MCF 10A (cell line): Measurements from ENCODE around the gene SRC. TPM values are rescaled to one million over a fixed set of nuclear protein-coding genes. Genes with fewer than 3 reads are reported as not detected.

Experiments
- BruUV-seq: library from RNA; stranded (reverse); fragments of 400-500 nt; replicated peaks from 2 replicates; lab custom pipeline; 2021; lab: Mats Ljungman, UMichigan
- CTCF ChIA-PET: fragments of 300-600 bp; sonication (Branson Sonifier 250); formaldehyde crosslinking; extraction: SDS; loops from one replicate; lab custom pipeline; 2021; ENCODE audit warnings: antibody characterized with exemption, inconsistent platforms; lab: Yijun Ruan, JAX
- POLR2A ChIA-PET: fragments of 300-600, 350-650 bp; sonication (Branson Sonifier 250); formaldehyde crosslinking; extraction: SDS; loops from one replicate; lab custom pipeline; 2020; ENCODE audit warnings: antibody characterized with exemption, inconsistent platforms; lab: Yijun Ruan, JAX
- DNase-seq: peaks from one replicate; pipeline ENCODE4 v3.0.0-alpha.2; 2018; ENCODE audit not compliant: unreplicated experiment
- H3K27ac Mint-ChIP-seq: one replicate; pipeline ENCODE4 v1.8.0; 2022; ENCODE audit warnings: mild to moderate bottlenecking, low read depth, mixed read lengths; ENCODE audit not compliant: unreplicated experiment
- H3K27me3 Mint-ChIP-seq: one replicate; pipeline ENCODE4 v1.8.0; 2022; ENCODE audit warnings: mixed read lengths; ENCODE audit not compliant: insufficient read depth, unreplicated experiment
- H3K36me3 Mint-ChIP-seq: one replicate; pipeline ENCODE4 v1.8.0; 2022; ENCODE audit warnings: mild to moderate bottlenecking, moderate library complexity, mixed read lengths; ENCODE audit not compliant: insufficient read depth, unreplicated experiment
- H3K4me1 Mint-ChIP-seq: one replicate; pipeline ENCODE4 v1.8.0; 2022; ENCODE audit warnings: mixed read lengths; ENCODE audit not compliant: insufficient read depth, unreplicated experiment
- H3K4me3 Mint-ChIP-seq: one replicate; pipeline ENCODE4 v1.8.0; 2022; ENCODE audit warnings: mild to moderate bottlenecking, moderate library complexity, mixed read lengths; ENCODE audit not compliant: unreplicated experiment
- H3K9me3 Mint-ChIP-seq: one replicate; pipeline ENCODE4 v1.8.0; 2022; ENCODE audit warnings: mixed read lengths; ENCODE audit not compliant: unreplicated experiment
- intact Hi-C: fragments of 100-400 bp; cut with micrococcal nuclease; formaldehyde crosslinking; loops from 2 replicates; pipeline ENCODE4 v1.14.1; 2022
- total RNA-seq: library from RNA; stranded (reverse); gene quantifications from 2 replicates; pipeline ENCODE4 v1.2.3, GENCODE V29; 2022
- TF ChIP-seq, protein P1 (sequence below): fragments of 200-600 bp; IDR thresholded peaks from one replicate; pipeline ENCODE4 v1.8.0; 2022; ENCODE audit warnings: antibody characterized with exemption, mild to moderate bottlenecking; ENCODE audit not compliant: unreplicated experiment

SRC gene
- total RNA-seq, 1 experiment from 2014 or later = 28.1 TPM

- no peak overlapping the region for H3K4me3 Mint-ChIP-seq
- intact Hi-C loops = no loop called here
- H3K4me1 Mint-ChIP-seq = peaks cover 17% of the 10 kb centered on the region
- no peak overlapping the region for H3K27ac Mint-ChIP-seq
- ChIA-PET POLR2A (interaction anchor here (0.6 to 1.6 kb wide), 3 partner anchors 11 to 194 kb away, joined by 3 to 6 read pairs (median 3); partner anchors contain the start of gene BLCAP), CTCF (interaction anchor here (0.6 kb wide), 1 partner anchor 139 kb away, joined by 3 read pairs; no protein-coding TSS in a partner anchor)
- no peaks in the 10 kb centered on the region for H3K9me3 Mint-ChIP-seq
- DNase-seq = no peak
- no TSS peak for BruUV-seq
- TF ChIP-seq, protein P1, sequence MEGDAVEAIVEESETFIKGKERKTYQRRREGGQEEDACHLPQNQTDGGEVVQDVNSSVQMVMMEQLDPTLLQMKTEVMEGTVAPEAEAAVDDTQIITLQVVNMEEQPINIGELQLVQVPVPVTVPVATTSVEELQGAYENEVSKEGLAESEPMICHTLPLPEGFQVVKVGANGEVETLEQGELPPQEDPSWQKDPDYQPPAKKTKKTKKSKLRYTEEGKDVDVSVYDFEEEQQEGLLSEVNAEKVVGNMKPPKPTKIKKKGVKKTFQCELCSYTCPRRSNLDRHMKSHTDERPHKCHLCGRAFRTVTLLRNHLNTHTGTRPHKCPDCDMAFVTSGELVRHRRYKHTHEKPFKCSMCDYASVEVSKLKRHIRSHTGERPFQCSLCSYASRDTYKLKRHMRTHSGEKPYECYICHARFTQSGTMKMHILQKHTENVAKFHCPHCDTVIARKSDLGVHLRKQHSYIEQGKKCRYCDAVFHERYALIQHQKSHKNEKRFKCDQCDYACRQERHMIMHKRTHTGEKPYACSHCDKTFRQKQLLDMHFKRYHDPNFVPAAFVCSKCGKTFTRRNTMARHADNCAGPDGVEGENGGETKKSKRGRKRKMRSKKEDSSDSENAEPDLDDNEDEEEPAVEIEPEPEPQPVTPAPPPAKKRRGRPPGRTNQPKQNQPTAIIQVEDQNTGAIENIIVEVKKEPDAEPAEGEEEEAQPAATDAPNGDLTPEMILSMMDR = no peak
- no peaks in the 10 kb centered on the region for H3K36me3 Mint-ChIP-seq
- H3K27me3 Mint-ChIP-seq = no peaks in the 10 kb centered on the region
These were observed 11.5 kb upstream of the SRC start for GRCh38 chr20:37334450-37334849.

- Mint-ChIP-seq H3K27me3 (no peaks in the 10 kb centered on the region), H3K4me3 (no peak overlapping the region), H3K27ac (peak overlapping the region; percentile 66), H3K9me3 (no peaks in the 10 kb centered on the region), H3K4me1 (peaks cover 17% of the 10 kb centered on the region), H3K36me3 (no peaks in the 10 kb centered on the region)
- intact Hi-C loops = no loop called here
- ChIA-PET CTCF (interaction anchor here (0.6 kb wide), 2 partner anchors 9 to 58 kb away, joined by 5 read pairs; no protein-coding TSS in a partner anchor), POLR2A (interaction anchor here (0.6 to 1.6 kb wide), 3 partner anchors 46 to 338 kb away, joined by 3 to 8 read pairs (median 6); partner anchors contain the start of genes BLCAP and MANBAL)
- DNase-seq = no peak
- BruUV-seq = no TSS peak
- TF ChIP-seq, protein P1 = no peak
These were observed 10.1 kb upstream of the SRC start for GRCh38 chr20:37335642-37336368.

- no peaks in the 10 kb centered on the region for H3K36me3 Mint-ChIP-seq
- peak overlapping the region; percentile 66 for H3K27ac Mint-ChIP-seq
- H3K9me3 Mint-ChIP-seq = no peaks in the 10 kb centered on the region
- intact Hi-C loops = no loop called here
- TF ChIP-seq, protein P1 = no peak
- no peak overlapping the region for H3K4me3 Mint-ChIP-seq
- H3K27me3 Mint-ChIP-seq = no peaks in the 10 kb centered on the region
- no TSS peak for BruUV-seq
- ChIA-PET CTCF (interaction anchor here (0.6 kb wide), 1 partner anchor 57 kb away, joined by 5 read pairs; no protein-coding TSS in a partner anchor), POLR2A (interaction anchor here (0.6 to 1.1 kb wide), 3 partner anchors 40 to 144 kb away, joined by 3 to 8 read pairs (median 4); partner anchors contain the start of gene MANBAL)
- DNase-seq = no peak
- H3K4me1 Mint-ChIP-seq = peaks cover 17% of the 10 kb centered on the region
These were observed 9.4 kb upstream of the SRC start for GRCh38 chr20:37336369-37337207.
